Liver (tissue), 9 donors: Measurements from ENCODE around the gene PSENEN. TPM values are rescaled to one million over a fixed set of nuclear protein-coding genes. Genes with fewer than 3 reads are reported as not detected.

Source experiments
- DNase-seq: peaks from one replicate; pipeline ENCODE4 v3.0.0-alpha.2; 2017; ENCODE audit warnings: low spot score
- H3K27ac ChIP-seq, 2 donors: one replicate each; pipeline ENCODE4 v1.7.0; 2013; ENCODE audit warnings: inconsistent platforms in 2 of 2, low read length in 2 of 2, control low read depth in 1 of 2, low read depth in 1 of 2, mild to moderate bottlenecking in 1 of 2
- H3K27me3 ChIP-seq, 4 donors: one replicate each; pipeline versions ENCODE4 v1.6.1 to v1.7.0; 2013; ENCODE audit warnings: low read length in 3 of 4, inconsistent platforms in 1 of 4, mild to moderate bottlenecking in 1 of 4, moderate library complexity in 1 of 4; ENCODE audit not compliant: control insufficient read depth in 4 of 4, insufficient read depth in 4 of 4
- H3K36me3 ChIP-seq, 4 donors: one replicate each; pipeline versions ENCODE4 v1.6.1 to v1.7.0; 2013; ENCODE audit warnings: low read length in 3 of 4, mild to moderate bottlenecking in 3 of 4, low read depth in 1 of 4, moderate library complexity in 1 of 4; ENCODE audit not compliant: control insufficient read depth in 4 of 4, insufficient read depth in 3 of 4
- H3K4me1 ChIP-seq, 4 donors: one replicate each; pipeline versions ENCODE4 v1.6.1 to v1.7.0; 2013; ENCODE audit warnings: low read length in 3 of 4, mild to moderate bottlenecking in 3 of 4, moderate library complexity in 1 of 4; ENCODE audit not compliant: control insufficient read depth in 4 of 4, insufficient read depth in 4 of 4
- H3K4me3 ChIP-seq, 3 donors: one replicate each; pipeline versions ENCODE4 v1.6.1 to v1.7.0; 2013; ENCODE audit warnings: low read length in 3 of 3, control low read depth in 1 of 3, low read depth in 1 of 3, mild to moderate bottlenecking in 1 of 3
- H3K9ac ChIP-seq, 2 donors: one replicate each; pipeline ENCODE4 v1.7.0; 2013; ENCODE audit warnings: low read length in 2 of 2, mild to moderate bottlenecking in 2 of 2, moderate library complexity in 2 of 2, control low read depth in 1 of 2, low read depth in 1 of 2
- H3K9me3 ChIP-seq, 4 donors: one replicate each; pipeline versions ENCODE4 v1.6.1 to v1.7.0; 2013; ENCODE audit warnings: low read length in 3 of 4; ENCODE audit not compliant: control insufficient read depth in 4 of 4
- ATF3 ChIP-seq: IDR thresholded peaks from 2 replicates; pipeline ENCODE4 v1.6.1; 2016; ENCODE audit warnings: antibody characterized with exemption
- CTCF ChIP-seq: fragments of 150-350 bp; IDR thresholded peaks from 2 replicates; pipeline ENCODE4 v1.5.1; 2017; ENCODE audit warnings: improper control_type of control experiment, low read depth, low read length; ENCODE audit not compliant: missing input control
- FOXA1 ChIP-seq: IDR thresholded peaks from 2 replicates; pipeline ENCODE4 v1.6.1; 2016; ENCODE audit warnings: antibody characterized with exemption
- GABPA ChIP-seq, 2 donors: IDR thresholded peaks in 1 of 2; conservative IDR thresholded peaks in 1 of 2; 2 replicates each; pipeline ENCODE4 v1.6.1; 2016; ENCODE audit warnings: antibody characterized with exemption in 2 of 2, mild to moderate bottlenecking in 1 of 2, moderate library complexity in 1 of 2
- HNF4G ChIP-seq: IDR thresholded peaks from 2 replicates; pipeline ENCODE4 v1.6.1; 2016; ENCODE audit warnings: antibody characterized with exemption
- JUND ChIP-seq, 2 donors: IDR thresholded peaks; 2 replicates each; pipeline ENCODE4 v1.6.1; 2016; ENCODE audit warnings: antibody characterized with exemption in 2 of 2
- MAX ChIP-seq: IDR thresholded peaks from 2 replicates; pipeline ENCODE4 v1.6.1; 2016; ENCODE audit warnings: antibody characterized with exemption
- NR2F2 ChIP-seq: IDR thresholded peaks from 2 replicates; pipeline ENCODE4 v1.6.1; 2016; ENCODE audit warnings: antibody characterized with exemption
- RAD21 ChIP-seq, 2 donors: IDR thresholded peaks; 2 replicates each; pipeline ENCODE4 v1.6.1; 2016; ENCODE audit warnings: antibody characterized with exemption in 2 of 2, mild to moderate bottlenecking in 2 of 2
- REST ChIP-seq: IDR thresholded peaks from 2 replicates; pipeline ENCODE4 v1.6.1; 2016; ENCODE audit warnings: antibody characterized with exemption, mild to moderate bottlenecking
- SP1 ChIP-seq: IDR thresholded peaks from 2 replicates; pipeline ENCODE4 v1.6.1; 2018; ENCODE audit warnings: antibody characterized with exemption, mild to moderate bottlenecking
- TAF1 ChIP-seq: conservative IDR thresholded peaks from 2 replicates; pipeline ENCODE4 v1.6.1; 2016; ENCODE audit warnings: antibody characterized with exemption, mild to moderate bottlenecking
- ZBTB33 ChIP-seq: IDR thresholded peaks from 2 replicates; pipeline ENCODE4 v1.6.1; 2016; ENCODE audit warnings: antibody characterized with exemption
- WGBS: extraction: QIAGEN DNeasy Blood & Tissue Kit; methylation state at CpG from one replicate; pipeline ENCODE4 v1.1.7; 2013; 5-methylcytosine and 5-hydroxymethylcytosine counted together
- polyA plus RNA-seq, 2 donors: library from polyadenylated mRNA; stranded (reverse) in 1 of 2; unstranded in 1 of 2; fragments of 200-250 nt in 1 of 2; fragments of >200 nt in 1 of 2; fragmentation: Nextera tagmentation in 1 of 2; extraction: Ambion mirVana in 1 of 2; gene quantifications; one replicate each; pipeline versions ENCODE4 v1.2.1 to v1.2.3, GENCODE V29; 2013 to 2015
- total RNA-seq, 2 donors: library from RNA; depleted of rRNA; stranded (reverse); fragments of >200 nt; gene quantifications; one replicate each; pipeline ENCODE4 v1.2.3, GENCODE V29; 2014
- donor health status: healthy.
- donor health status: healthy.
- donor health status: healthy.
- donor health status: healthy.
- donor health status: healthy.

Gene PSENEN
- total and polyA plus RNA-seq, 4 donors, result 7.4 to 58.1 (median 20.7) TPM

DNA sequence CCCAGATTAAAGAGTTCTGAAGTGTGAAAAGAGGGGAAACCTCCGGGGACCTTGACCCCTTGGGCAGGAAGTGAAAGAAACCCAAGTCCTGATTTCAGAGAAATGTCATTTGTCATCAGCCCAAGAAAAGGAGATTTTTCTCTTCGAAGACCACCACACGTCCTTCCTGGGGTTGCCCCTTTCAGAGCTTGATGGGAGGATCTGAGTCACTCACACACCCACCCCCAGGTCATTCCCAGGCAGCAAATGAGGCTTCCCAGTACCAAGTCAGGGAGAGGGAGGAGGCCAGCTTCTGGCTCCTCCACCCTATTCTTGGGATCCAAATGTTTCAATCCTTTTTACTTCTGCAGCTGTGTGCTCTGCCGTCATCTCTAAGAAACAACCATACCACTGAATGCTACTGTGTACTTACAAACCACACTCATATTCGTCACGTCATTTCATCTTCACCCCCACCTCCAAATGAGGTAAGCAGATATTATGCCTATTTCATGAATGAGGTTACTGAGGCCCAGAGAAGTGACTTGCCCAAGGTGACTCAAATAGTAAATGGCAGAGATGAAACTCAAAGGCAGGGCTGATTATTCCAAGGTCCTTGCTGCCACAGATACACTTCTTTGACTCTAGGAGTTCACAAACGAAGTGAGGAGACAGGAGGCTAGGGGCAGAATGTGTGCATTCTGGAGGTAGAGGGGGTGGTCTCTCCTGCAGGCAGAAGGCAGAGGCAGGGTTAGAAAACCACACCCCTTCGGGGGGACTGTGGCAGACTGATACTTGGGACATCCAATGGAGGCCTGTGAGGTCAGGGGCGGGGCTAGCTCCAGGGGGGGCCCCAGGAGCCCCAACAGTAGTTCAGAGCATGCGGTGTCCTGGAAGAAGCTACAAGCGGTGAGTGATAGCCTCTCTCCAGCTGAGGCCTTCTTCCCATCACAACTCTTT, 32.6 kb upstream of the PSENEN start:
- Histone ChIP-seq H3K36me3 (no peaks in the 10 kb centered on the region), H3K9ac (no peak overlapping the region), H3K27me3 (no peaks in the 10 kb centered on the region), H3K27ac (no peak overlapping the region), H3K4me3 (no peak overlapping the region), H3K4me1 (peaks cover 5 to 15% (median 8%) of the 10 kb centered on the region in 4 donors), H3K9me3 (no peaks in the 10 kb centered on the region)
- DNase-seq, result peak; percentile 58
- TF ChIP-seq MAX (no peak), TAF1 (no peak), ZBTB33 (no peak), ATF3 (no peak), NR2F2 (no peak), RAD21 (IDR thresholded peaks at IDR 0.05) (no peak), GABPA (IDR thresholded peaks at IDR 0.05 in 1 of 2, conservative IDR thresholded peaks at IDR 0.05 in 1 of 2) (no peak), FOXA1 (no peak), CTCF (no peak), HNF4G (no peak), SP1 (no peak), REST (no peak), JUND (IDR thresholded peaks at IDR 0.05) (no peak)
- 76% methylated on average over 11 of the region's 11 CpGs for WGBS

GRCh38 chr19:35713506-35713850, 32.0 kb upstream of the PSENEN start:
- no peak overlapping the region for H3K4me3 ChIP-seq
- H3K9me3 ChIP-seq, result no peaks in the 10 kb centered on the region
- no peak overlapping the region for H3K27ac ChIP-seq
- 78% methylated on average over 2 of the region's 2 CpGs for WGBS
- TF ChIP-seq ZBTB33 (no peak), CTCF (no peak), MAX (no peak)
- no peaks in the 10 kb centered on the region for H3K27me3 ChIP-seq
- peaks cover 5 to 16% (median 8%) of the 10 kb centered on the region in 4 donors for H3K4me1 ChIP-seq
- H3K36me3 ChIP-seq, result no peaks in the 10 kb centered on the region
- DNase-seq, result no peak
- H3K9ac ChIP-seq, result no peak overlapping the region
